OCI-LY3 (cell line): ENCODE data around the gene RPUSD4.

ENCODE experiments used
- H2AFZ ChIP-seq: fragments of 200-600, 300-600 bp; shearing (Covaris generic); 2 replicates; pipeline ENCODE4 v1.6.0; 2014; ENCODE audit warnings: antibody characterized with exemption, low read depth, low read length
- H3K27ac ChIP-seq: fragments of 200-600, 300-600 bp; sonication (generic); 2 replicates; pipeline ENCODE4 v1.5.1; 2014; ENCODE audit warnings: mild to moderate bottlenecking, low read length, moderate library complexity, mixed read lengths
- H3K27me3 ChIP-seq: fragments of 200-600, 300-600 bp; sonication (generic); 2 replicates; pipeline ENCODE4 v1.6.1; 2014; ENCODE audit warnings: low read depth, low read length, mixed read lengths
- H3K36me3 ChIP-seq: fragments of 200-600, 300-600 bp; sonication (generic); replicated peaks from 2 replicates; pipeline ENCODE3; 2014; ENCODE audit warnings: low read depth, low read length, mixed read lengths
- H3K4me1 ChIP-seq: fragments of 300-600, 200-600 bp; sonication (generic); 2 replicates; pipeline ENCODE4 v1.6.1; 2014; ENCODE audit warnings: low read length, mixed read lengths
- H3K4me2 ChIP-seq: fragments of 200-600, 300-600 bp; sonication (generic); 2 replicates; pipeline ENCODE4 v1.6.1; 2014; ENCODE audit warnings: low read length, mixed read lengths
- H3K4me3 ChIP-seq: fragments of 300-600, 200-600 bp; sonication (generic); 2 replicates; pipeline ENCODE4 v1.5.1; 2014; ENCODE audit warnings: antibody characterized with exemption, mild to moderate bottlenecking, low read length, moderate library complexity
- H3K79me2 ChIP-seq: fragments of 300-600, 200-600 bp; shearing (Covaris generic); 2 replicates; pipeline ENCODE4 v1.6.1; 2014; ENCODE audit warnings: mild to moderate bottlenecking, low read length, mixed read lengths
- H3K9ac ChIP-seq: fragments of 300-600, 200-600 bp; shearing (Covaris generic); 2 replicates; pipeline ENCODE4 v1.6.0; 2014; ENCODE audit warnings: mild to moderate bottlenecking, low read length, moderate library complexity
- H3K9me3 ChIP-seq: fragments of 200-600, 300-600 bp; shearing (Covaris generic); 2 replicates; pipeline ENCODE4 v1.6.1; 2014; ENCODE audit warnings: low read length, mixed read lengths; ENCODE audit not compliant: insufficient read depth
- H4K20me1 ChIP-seq: fragments of 200-600, 300-600 bp; sonication (generic); 2 replicates; pipeline ENCODE4 v1.6.1; 2016; ENCODE audit warnings: low read length, mixed read lengths; ENCODE audit not compliant: insufficient read depth
- EZH2phosphoT487 ChIP-seq: fragments of 200-600 bp; shearing (Covaris generic); IDR thresholded peaks from 2 replicates; pipeline ENCODE4 v1.6.1; 2018; ENCODE audit warnings: antibody characterized with exemption, mixed run types, low read depth
- TF ChIP-seq, protein P1 (sequence below): fragments of 200-600, 300-600 bp; sonication (generic); IDR thresholded peaks from 2 replicates; pipeline ENCODE4 v1.5.1; 2014; ENCODE audit warnings: antibody characterized with exemption, low read length, low read depth

RPUSD4 gene

DNA sequence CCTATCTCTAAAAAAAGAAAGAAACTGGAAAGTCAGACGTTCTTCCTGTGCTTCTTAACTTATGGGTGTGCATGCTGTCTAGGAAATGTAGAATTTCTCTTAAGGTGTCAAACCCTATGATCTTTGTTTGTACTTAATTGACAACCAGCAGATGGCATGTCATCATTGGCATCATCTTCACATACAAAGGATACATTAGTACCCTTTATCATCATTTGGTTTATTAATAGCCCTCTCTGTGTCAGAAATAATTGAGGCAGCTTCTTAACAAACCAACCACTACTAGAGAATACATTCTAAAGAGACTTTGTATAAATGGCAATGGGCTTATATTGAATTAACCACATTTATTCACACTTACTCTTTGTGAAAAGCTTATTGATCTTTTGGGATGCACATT is 43.4 kb upstream of the RPUSD4 start:
- TF ChIP-seq EZH2phosphoT487: no peak
- TF ChIP-seq, protein P1, sequence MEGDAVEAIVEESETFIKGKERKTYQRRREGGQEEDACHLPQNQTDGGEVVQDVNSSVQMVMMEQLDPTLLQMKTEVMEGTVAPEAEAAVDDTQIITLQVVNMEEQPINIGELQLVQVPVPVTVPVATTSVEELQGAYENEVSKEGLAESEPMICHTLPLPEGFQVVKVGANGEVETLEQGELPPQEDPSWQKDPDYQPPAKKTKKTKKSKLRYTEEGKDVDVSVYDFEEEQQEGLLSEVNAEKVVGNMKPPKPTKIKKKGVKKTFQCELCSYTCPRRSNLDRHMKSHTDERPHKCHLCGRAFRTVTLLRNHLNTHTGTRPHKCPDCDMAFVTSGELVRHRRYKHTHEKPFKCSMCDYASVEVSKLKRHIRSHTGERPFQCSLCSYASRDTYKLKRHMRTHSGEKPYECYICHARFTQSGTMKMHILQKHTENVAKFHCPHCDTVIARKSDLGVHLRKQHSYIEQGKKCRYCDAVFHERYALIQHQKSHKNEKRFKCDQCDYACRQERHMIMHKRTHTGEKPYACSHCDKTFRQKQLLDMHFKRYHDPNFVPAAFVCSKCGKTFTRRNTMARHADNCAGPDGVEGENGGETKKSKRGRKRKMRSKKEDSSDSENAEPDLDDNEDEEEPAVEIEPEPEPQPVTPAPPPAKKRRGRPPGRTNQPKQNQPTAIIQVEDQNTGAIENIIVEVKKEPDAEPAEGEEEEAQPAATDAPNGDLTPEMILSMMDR: no peak
- Histone ChIP-seq H3K36me3 (peaks cover 11% of the 10 kb centered on the region), H3K27me3 (no peaks in the 10 kb centered on the region)

DNA sequence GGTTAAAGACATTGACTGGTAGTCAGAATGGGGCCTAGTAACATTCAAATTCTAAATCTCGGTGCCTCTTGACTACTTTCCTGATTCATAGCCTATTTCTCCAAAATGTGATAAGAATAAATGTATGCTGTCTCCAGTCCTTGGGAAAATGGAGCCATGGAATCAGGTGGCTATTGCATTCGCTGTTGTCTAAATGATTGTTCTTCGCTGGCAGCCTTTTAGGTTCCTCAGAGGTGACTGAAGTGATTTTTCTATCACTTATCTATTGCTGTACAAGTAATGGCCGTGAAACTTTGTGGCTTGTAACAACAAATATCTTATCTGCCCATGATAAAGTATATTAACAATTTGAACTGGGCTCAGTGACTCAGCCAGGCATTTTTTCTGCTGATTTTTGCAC is 41.8 kb upstream of the RPUSD4 start:
- no peaks in the 10 kb centered on the region for H3K79me2 ChIP-seq
- no peak overlapping the region for H3K27ac ChIP-seq
- H3K4me1 ChIP-seq: no peaks in the 10 kb centered on the region
- TF ChIP-seq, protein P1: no peak
- no peak for TF ChIP-seq EZH2phosphoT487
- H3K9me3 ChIP-seq: no peaks in the 10 kb centered on the region
- H3K4me3 ChIP-seq: no peak overlapping the region
- no peak overlapping the region for H2AFZ ChIP-seq
- no peak overlapping the region for H3K4me2 ChIP-seq
- no peaks in the 10 kb centered on the region for H4K20me1 ChIP-seq
- H3K36me3 ChIP-seq: peaks cover 6% of the 10 kb centered on the region
- no peaks in the 10 kb centered on the region for H3K27me3 ChIP-seq
- H3K9ac ChIP-seq: no peak overlapping the region

More for the DNA sequence above, 43.4 kb upstream of the RPUSD4 start:
- no peaks in the 10 kb centered on the region for H3K79me2 ChIP-seq
- no peak overlapping the region for H3K27ac ChIP-seq
- H3K4me2 ChIP-seq: no peak overlapping the region
- H4K20me1 ChIP-seq: no peaks in the 10 kb centered on the region
- no peaks in the 10 kb centered on the region for H3K9me3 ChIP-seq
- no peak overlapping the region for H2AFZ ChIP-seq
- H3K4me1 ChIP-seq: no peaks in the 10 kb centered on the region
- no peak overlapping the region for H3K4me3 ChIP-seq
- H3K9ac ChIP-seq: no peak overlapping the region

DNA sequence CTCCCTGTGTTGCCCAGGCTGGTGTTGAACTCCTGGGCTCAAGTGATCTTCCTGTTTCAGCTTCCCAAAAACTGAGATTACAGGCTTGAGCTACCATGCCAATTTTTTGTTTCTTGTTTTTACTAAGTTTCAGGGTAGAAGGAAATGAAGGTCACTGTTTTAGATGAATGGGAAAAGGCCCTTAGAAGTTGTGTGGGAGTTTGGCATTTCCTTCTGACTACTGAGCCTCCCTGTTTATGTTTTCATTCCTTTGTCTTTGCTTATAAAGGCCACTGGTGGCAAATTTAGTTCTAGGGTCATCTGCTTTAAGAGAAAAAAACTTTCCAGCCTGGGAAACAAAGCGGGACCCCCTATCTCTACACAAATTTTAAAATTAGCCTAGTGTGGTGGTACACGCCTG is 35.2 kb upstream of the RPUSD4 start:
- no peak overlapping the region for H3K4me3 ChIP-seq
- H3K79me2 ChIP-seq: no peaks in the 10 kb centered on the region
- peaks cover 2% of the 10 kb centered on the region for H3K36me3 ChIP-seq
- H3K9me3 ChIP-seq: no peaks in the 10 kb centered on the region
- no peaks in the 10 kb centered on the region for H3K27me3 ChIP-seq
- no peaks in the 10 kb centered on the region for H4K20me1 ChIP-seq
- no peak for TF ChIP-seq EZH2phosphoT487
- TF ChIP-seq, protein P1: no peak
- H3K4me2 ChIP-seq: no peak overlapping the region
- no peak overlapping the region for H3K9ac ChIP-seq
- no peak overlapping the region for H3K27ac ChIP-seq
- no peaks in the 10 kb centered on the region for H3K4me1 ChIP-seq
- H2AFZ ChIP-seq: no peak overlapping the region

DNA sequence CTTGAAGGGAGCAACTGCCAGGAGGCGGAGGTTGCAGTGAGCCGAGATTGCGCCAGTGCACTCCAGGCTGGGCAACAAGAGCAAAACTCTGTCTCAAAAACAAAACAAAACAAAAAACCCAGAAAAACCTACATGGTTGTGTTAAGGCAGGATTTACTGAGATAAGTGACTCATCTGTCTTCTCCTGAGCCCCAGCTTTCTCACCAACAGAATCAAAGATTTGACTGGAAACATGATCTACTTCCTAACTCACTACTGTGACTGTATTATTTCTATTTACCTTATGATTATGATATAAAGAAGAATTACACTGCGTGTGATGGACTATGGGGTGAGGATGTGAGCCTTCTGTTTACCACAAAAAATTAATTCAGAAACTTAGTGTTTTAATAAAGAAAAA is 21.9 kb upstream of the RPUSD4 start:
- Histone ChIP-seq H4K20me1 (no peaks in the 10 kb centered on the region), H3K36me3 (no peaks in the 10 kb centered on the region)
- TF ChIP-seq, protein P1: no peak

More for the DNA sequence above, 21.9 kb upstream of the RPUSD4 start:
- no peaks in the 10 kb centered on the region for H3K79me2 ChIP-seq
- no peaks in the 10 kb centered on the region for H3K27me3 ChIP-seq
- H2AFZ ChIP-seq: no peak overlapping the region
- no peak overlapping the region for H3K27ac ChIP-seq
- H3K9me3 ChIP-seq: no peaks in the 10 kb centered on the region
- no peak overlapping the region for H3K4me3 ChIP-seq
- H3K4me2 ChIP-seq: no peak overlapping the region
- H3K4me1 ChIP-seq: no peaks in the 10 kb centered on the region
- no peak overlapping the region for H3K9ac ChIP-seq
